ENCODE data around the gene PDE4D.

PDE4D gene

GRCh38 chr5:59535561-59535960, 358.0 kb downstream of the PDE4D start:
- no peak overlapping the region for H3K4me3 ChIP-seq (ENCODE audit: low read depth, low read length)
- no peak for TF ChIP-seq CTCF (conservative IDR thresholded peaks at IDR 0.05; ENCODE audit: low read depth, low read length)
- no peak for DNase-seq (ENCODE audit: low read depth)

GRCh38 chr5:59533730-59534108, 359.8 kb downstream of the PDE4D start:
- H3K4me3 ChIP-seq (ENCODE audit: low read depth, low read length), result no peak overlapping the region
- no peak for DNase-seq (ENCODE audit: low read depth)
- no peak for TF ChIP-seq CTCF (conservative IDR thresholded peaks at IDR 0.05; ENCODE audit: low read depth, low read length)

- no peak overlapping the region for H3K4me3 ChIP-seq (ENCODE audit: low read depth, low read length)
- DNase-seq (ENCODE audit: low read depth), result no peak
Measured at GRCh38 chr5:59532979-59533729, 360.4 kb downstream of the PDE4D start.

GRCh38 chr5:59529239-59529638, 364.3 kb downstream of the PDE4D start:
- H3K4me3 ChIP-seq (ENCODE audit: low read depth, low read length), result no peak overlapping the region
- no peak for DNase-seq (ENCODE audit: low read depth)
- no peak for TF ChIP-seq CTCF (conservative IDR thresholded peaks at IDR 0.05; ENCODE audit: low read depth, low read length)

More at GRCh38 chr5:59532979-59533729, 360.4 kb downstream of the PDE4D start:
- no peak for TF ChIP-seq CTCF (conservative IDR thresholded peaks at IDR 0.05; ENCODE audit: low read depth, low read length)

- H3K4me3 ChIP-seq (ENCODE audit: low read depth, low read length), result no peak overlapping the region
- no peak for TF ChIP-seq CTCF (conservative IDR thresholded peaks at IDR 0.05; ENCODE audit: low read depth, low read length)
- no peak for DNase-seq (ENCODE audit: low read depth)
Measured at GRCh38 chr5:59528202-59528862, 365.2 kb downstream of the PDE4D start.

- H3K4me3 ChIP-seq (ENCODE audit: low read depth, low read length), result no peak overlapping the region
- TF ChIP-seq CTCF (conservative IDR thresholded peaks at IDR 0.05; ENCODE audit: low read depth, low read length), result peak; percentile 55
- peak; percentile 97 for DNase-seq (ENCODE audit: low read depth)
Measured at GRCh38 chr5:59525957-59526356, 367.6 kb downstream of the PDE4D start.

- no peak for DNase-seq (ENCODE audit: low read depth)
- TF ChIP-seq CTCF (conservative IDR thresholded peaks at IDR 0.05; ENCODE audit: low read depth, low read length), result no peak
- no peak overlapping the region for H3K4me3 ChIP-seq (ENCODE audit: low read depth, low read length)
Measured at GRCh38 chr5:59525311-59525710, 368.2 kb downstream of the PDE4D start.
